WI38 (cell line): ENCODE measurements around the gene PEPD.
A peak's percentile ranks its signal among the peaks of the same experiment; 100 is the strongest.

Source experiments
- H3K4me3 ChIP-seq: 2 replicates; pipeline ENCODE4 v1.5.1; 2011; ENCODE audit warnings: low read depth, mild to moderate bottlenecking, control low read depth, low read length
- CTCF ChIP-seq: IDR thresholded peaks from 2 replicates; pipeline ENCODE4 v1.5.1; 2012; ENCODE audit warnings: low read depth, mild to moderate bottlenecking, control low read depth, low read length

The PEPD gene

GRCh38 chr19:33434886-33435705 is 86.5 kb downstream of the PEPD start:
- no peak for TF ChIP-seq CTCF
- no peak overlapping the region for H3K4me3 ChIP-seq

- no peak for TF ChIP-seq CTCF
- H3K4me3 ChIP-seq, result no peak overlapping the region
Observed at GRCh38 chr19:33434069-33434885, 87.3 kb downstream of the PEPD start.

GRCh38 chr19:33432446-33433170 is 89.0 kb downstream of the PEPD start:
- no peak for TF ChIP-seq CTCF
- no peak overlapping the region for H3K4me3 ChIP-seq

GRCh38 chr19:33432015-33432414 is 89.6 kb downstream of the PEPD start:
- H3K4me3 ChIP-seq, result no peak overlapping the region
- no peak for TF ChIP-seq CTCF

- peak; percentile 71 for TF ChIP-seq CTCF
- no peak overlapping the region for H3K4me3 ChIP-seq
Observed at GRCh38 chr19:33430674-33431277, 90.8 kb downstream of the PEPD start.

GRCh38 chr19:33429891-33430673 is 91.5 kb downstream of the PEPD start:
- H3K4me3 ChIP-seq, result no peak overlapping the region
- no peak for TF ChIP-seq CTCF
